ENCODE measurements around the gene KIAA1210.

Gene KIAA1210

GRCh38 chrX:119127650-119128049 lies at the start of gene KIAA1210:
Gene KIAA1210, minus strand, starts transcription at chrX:119127812. Its CDS starts 4,170 bp downstream, at chrX:119123642.
- DNase-seq (ENCODE audit: low spot score) = no peak

- no peak for DNase-seq (ENCODE audit: low spot score)
These were observed 49.7 kb upstream of the KIAA1210 start for GRCh38 chrX:119177278-119177677.

GRCh38 chrX:119174900-119175299 lies 47.3 kb upstream of the KIAA1210 start:
- no peak for DNase-seq (ENCODE audit: low spot score)

- no peak for DNase-seq (ENCODE audit: low spot score)
These were observed 40.5 kb upstream of the KIAA1210 start for GRCh38 chrX:119168104-119168503.

GRCh38 chrX:119158226-119158625 lies 30.6 kb upstream of the KIAA1210 start:
- no peak for DNase-seq (ENCODE audit: low spot score)

GRCh38 chrX:119156241-119156640 lies 28.6 kb upstream of the KIAA1210 start:
- DNase-seq (ENCODE audit: low spot score) = no peak

GRCh38 chrX:119155416-119156035 lies 27.9 kb upstream of the KIAA1210 start:
- no peak for DNase-seq (ENCODE audit: low spot score)

- no peak for DNase-seq (ENCODE audit: low spot score)
These were observed 23.4 kb upstream of the KIAA1210 start for GRCh38 chrX:119151051-119151380.

- no peak for DNase-seq (ENCODE audit: low spot score)
These were observed 22.8 kb upstream of the KIAA1210 start for GRCh38 chrX:119150163-119151050.

- no peak for DNase-seq (ENCODE audit: low spot score)
These were observed 19.9 kb upstream of the KIAA1210 start for GRCh38 chrX:119147486-119147885.

GRCh38 chrX:119145241-119145653 lies 17.6 kb upstream of the KIAA1210 start:
- DNase-seq (ENCODE audit: low spot score) = peak; percentile 12

- DNase-seq (ENCODE audit: low spot score) = no peak
These were observed 6.9 kb upstream of the KIAA1210 start for GRCh38 chrX:119134466-119134865.

- no peak for DNase-seq (ENCODE audit: low spot score)
These were observed 5.3 kb upstream of the KIAA1210 start for GRCh38 chrX:119132961-119133360.

GRCh38 chrX:119132316-119132715 lies 4.7 kb upstream of the KIAA1210 start:
- DNase-seq (ENCODE audit: low spot score) = no peak

- no peak for DNase-seq (ENCODE audit: low spot score)
These were observed 3.3 kb upstream of the KIAA1210 start for GRCh38 chrX:119130911-119131310.

GRCh38 chrX:119121341-119121740 lies 6.3 kb downstream of the KIAA1210 start:
- no peak for DNase-seq (ENCODE audit: low spot score)

- peak; percentile 67 for DNase-seq (ENCODE audit: low spot score)
These were observed 8.7 kb downstream of the KIAA1210 start for GRCh38 chrX:119118780-119119395.

GRCh38 chrX:119107206-119107605 lies 20.4 kb downstream of the KIAA1210 start:
- no peak for DNase-seq (ENCODE audit: low spot score)

GRCh38 chrX:119105826-119106225 lies 21.8 kb downstream of the KIAA1210 start:
- DNase-seq (ENCODE audit: low spot score) = no peak

GRCh38 chrX:119101168-119101567 lies 26.4 kb downstream of the KIAA1210 start:
- no peak for DNase-seq (ENCODE audit: low spot score)

- no peak for DNase-seq (ENCODE audit: low spot score)
These were observed 31.7 kb downstream of the KIAA1210 start for GRCh38 chrX:119095936-119096335.

- DNase-seq (ENCODE audit: low spot score) = no peak
These were observed 32.8 kb downstream of the KIAA1210 start for GRCh38 chrX:119094819-119095218.
